Activated CD8-positive, alpha-beta T cell treated with anti-CD3 and anti-CD28 coated beads for 36 hours (primary cell): ENCODE results near the gene MCF2L2. TPM values are rescaled to one million over a fixed set of nuclear protein-coding genes. Genes with fewer than 3 reads are reported as not detected.
"Not testable (repeated sequence)": the region's sequence is repeated elsewhere in the genome, so short reads cannot be mapped to it uniquely, and the experiment has no call there.

Source experiments
- ATAC-seq: fragments of 200-7000 bp; cut with Tn5 transposase; one replicate; pipeline ENCODE4 v1.10.0; 2021; ENCODE audit warnings: mild to moderate bottlenecking, moderate library complexity
- CTCF ChIA-PET: fragments of 350-600 bp; sonication (Branson Sonifier 250); formaldehyde crosslinking; loops from one replicate; lab custom pipeline; 2021; ENCODE audit warnings: antibody characterized with exemption; lab: Charles Lee
- POLR2A ChIA-PET: fragments of 350-600 bp; sonication (Branson Sonifier 250); formaldehyde crosslinking; loops from one replicate; lab custom pipeline; 2021; ENCODE audit warnings: antibody characterized with exemption; lab: Charles Lee
- DNase-seq: peaks from one replicate; pipeline ENCODE4 v3.0.0-alpha.2; 2020
- H3K27ac Mint-ChIP-seq: one replicate; pipeline ENCODE4 v1.8.0; 2021; ENCODE audit warnings: mild to moderate bottlenecking, mixed read lengths
- H3K27me3 Mint-ChIP-seq: one replicate; pipeline ENCODE4 v1.8.0; 2021; ENCODE audit warnings: mixed read lengths
- H3K36me3 Mint-ChIP-seq: one replicate; pipeline ENCODE4 v1.8.0; 2021; ENCODE audit warnings: low read depth, mixed read lengths
- H3K4me1 Mint-ChIP-seq: one replicate; pipeline ENCODE4 v1.8.0; 2021; ENCODE audit warnings: low read depth, mixed read lengths
- H3K4me3 Mint-ChIP-seq: one replicate; pipeline ENCODE4 v1.8.0; 2021; ENCODE audit warnings: mild to moderate bottlenecking, moderate library complexity, mixed read lengths
- H3K9me3 Mint-ChIP-seq: one replicate; pipeline ENCODE4 v1.8.0; 2021; ENCODE audit warnings: mixed read lengths
- CTCF ChIP-seq: fragments of 200-600 bp; IDR thresholded peaks from one replicate; pipeline ENCODE4 v1.8.0; 2022; ENCODE audit warnings: antibody characterized with exemption, mild to moderate bottlenecking
- intact Hi-C: fragments of 100-400 bp; cut with micrococcal nuclease; formaldehyde crosslinking; loops from one replicate; pipeline ENCODE4 v1.10.0; 2022
- total RNA-seq, 2 experiments: library from RNA; stranded (reverse); gene quantifications; one replicate each; pipeline ENCODE4 v1.2.3, GENCODE V29; 2021

The MCF2L2 gene
- total RNA-seq, 2 experiments from 2014 or later = 3.5 to 3.7 TPM

GRCh38 chr3:183180784-183181295 lies 247.6 kb downstream of the MCF2L2 start:
- H3K27me3 Mint-ChIP-seq = peaks cover 20% of the 10 kb centered on the region
- no peak overlapping the region for H3K27ac Mint-ChIP-seq
- H3K9me3 Mint-ChIP-seq = no peaks in the 10 kb centered on the region
- H3K36me3 Mint-ChIP-seq = no peaks in the 10 kb centered on the region
- no peak overlapping the region for H3K4me3 Mint-ChIP-seq
- no peak for TF ChIP-seq CTCF
- ChIA-PET CTCF (interaction anchor here (0.9 to 1.0 kb wide), 3 partner anchors 21 to 203 kb away, joined by 3 read pairs; no protein-coding TSS in a partner anchor), POLR2A (no interaction called here)
- DNase-seq (no peak), ATAC-seq (no peak)
- H3K4me1 Mint-ChIP-seq = peaks cover 21% of the 10 kb centered on the region
- intact Hi-C loops = loop anchor here (5.0 kb wide), 1 partner anchor 59 kb away; no protein-coding TSS in a partner anchor

- Mint-ChIP-seq H3K9me3 (no peaks in the 10 kb centered on the region), H3K4me1 (peaks cover 16% of the 10 kb centered on the region)
- DNase-seq = no peak
Measured at GRCh38 chr3:183180110-183180783, 248.2 kb downstream of the MCF2L2 start.

GRCh38 chr3:183179550-183179908 lies 248.9 kb downstream of the MCF2L2 start:
- ChIA-PET POLR2A (interaction anchor here (0.9 kb wide), 1 partner anchor 79 kb away, joined by 3 read pairs; no protein-coding TSS in a partner anchor), CTCF (interaction anchor here (1.0 to 2.2 kb wide), 9 partner anchors 11 to 289 kb away, joined by 3 to 17 read pairs (median 4); partner anchors contain the start of gene MCF2L2)
- Mint-ChIP-seq H3K4me3 (peak overlapping the region; percentile 52), H3K27me3 (peaks cover 24% of the 10 kb centered on the region), H3K4me1 (peaks cover 12% of the 10 kb centered on the region)
- DNase-seq, H3K36me3 Mint-ChIP-seq, H3K9me3 Mint-ChIP-seq, intact Hi-C loops, H3K27ac Mint-ChIP-seq, ATAC-seq: not testable (repeated sequence)

More at GRCh38 chr3:183180110-183180783, 248.2 kb downstream of the MCF2L2 start:
- no peaks in the 10 kb centered on the region for H3K36me3 Mint-ChIP-seq
- no peak for ATAC-seq
- H3K4me3 Mint-ChIP-seq = no peak overlapping the region
- TF ChIP-seq CTCF = no peak
- POLR2A ChIA-PET = no interaction called here
- H3K27ac Mint-ChIP-seq = no peak overlapping the region
- CTCF ChIA-PET = interaction anchor here (1.0 to 2.2 kb wide), 5 partner anchors 57 to 248 kb away, joined by 3 to 17 read pairs (median 6); partner anchors contain the start of gene MCF2L2
- peaks cover 24% of the 10 kb centered on the region for H3K27me3 Mint-ChIP-seq
- intact Hi-C loops = loop anchor here (5.0 kb wide), 1 partner anchor 58 kb away; no protein-coding TSS in a partner anchor

- intact Hi-C loops = no loop called here
- no peaks in the 10 kb centered on the region for H3K9me3 Mint-ChIP-seq
- H3K27ac Mint-ChIP-seq = no peak overlapping the region
- peaks cover 24% of the 10 kb centered on the region for H3K27me3 Mint-ChIP-seq
- peak; percentile 84 for ATAC-seq
- TF ChIP-seq CTCF = peak; percentile 29
- peaks cover 11% of the 10 kb centered on the region for H3K4me1 Mint-ChIP-seq
- ChIA-PET CTCF (interaction anchor here (1.0 to 2.2 kb wide), 10 partner anchors 12 to 290 kb away, joined by 3 to 17 read pairs (median 4); partner anchors contain the start of gene MCF2L2), POLR2A (interaction anchor here (0.9 kb wide), 1 partner anchor 80 kb away, joined by 3 read pairs; no protein-coding TSS in a partner anchor)
- no peaks in the 10 kb centered on the region for H3K36me3 Mint-ChIP-seq
- peak; percentile 79 for DNase-seq
- peak overlapping the region; percentile 73 for H3K4me3 Mint-ChIP-seq
Measured at GRCh38 chr3:183178833-183179549, 249.4 kb downstream of the MCF2L2 start.

GRCh38 chr3:183178512-183178832 lies 249.9 kb downstream of the MCF2L2 start:
- POLR2A ChIA-PET = interaction anchor here (0.9 kb wide), 1 partner anchor 80 kb away, joined by 3 read pairs; no protein-coding TSS in a partner anchor
- intact Hi-C loops = no loop called here
- TF ChIP-seq CTCF = no peak
- H3K27me3 Mint-ChIP-seq = peaks cover 24% of the 10 kb centered on the region
- H3K36me3 Mint-ChIP-seq = no peaks in the 10 kb centered on the region
- peak overlapping the region; percentile 73 for H3K4me3 Mint-ChIP-seq
- CTCF ChIA-PET = interaction anchor here (1.0 to 2.2 kb wide), 9 partner anchors 12 to 290 kb away, joined by 3 to 17 read pairs (median 4); partner anchors contain the start of gene MCF2L2
- H3K4me1 Mint-ChIP-seq = peaks cover 11% of the 10 kb centered on the region
- H3K9me3 Mint-ChIP-seq = no peaks in the 10 kb centered on the region
- H3K27ac Mint-ChIP-seq = no peak overlapping the region
- ATAC-seq = no peak
- DNase-seq = no peak
